ENCODE measurements around the gene MCEE. TPM values are rescaled to one million over a fixed set of nuclear protein-coding genes. Genes with fewer than 3 reads are reported as not detected.
A peak's percentile ranks its signal among the peaks of the same experiment; 100 is the strongest.

The MCEE gene
- total and polyA plus RNA-seq, 2 of the 4 experiments (the other 2 are of a cell fraction) = 11.1 to 15.0 TPM

GRCh38 chr2:71103809-71104208, 26.2 kb downstream of the MCEE start:
- no peak overlapping the region for H3K4ac ChIP-seq (ENCODE audit: low read depth, low read length)
- H4K5ac ChIP-seq (ENCODE audit: low read depth, low read length) = no peak overlapping the region
- POLR2A ChIA-PET (ENCODE audit: unreplicated experiment) = no interaction called here
- no peak overlapping the region for H3K4me3 ChIP-seq (ENCODE audit: insufficient read depth, low read depth, low read length)
- no peak overlapping the region for H3K9ac ChIP-seq (ENCODE audit: low read depth, low read length)
- H3K56ac ChIP-seq (ENCODE audit: extremely low read depth, insufficient read depth, low read length) = no peak overlapping the region
- DNase-seq (no peak), ATAC-seq (ENCODE audit: low read depth) (no peak)
- H2BK120ac ChIP-seq (ENCODE audit: low read depth, low read length) = no peak overlapping the region
- H3K4me2 ChIP-seq (ENCODE audit: low read depth, low read length) = no peak overlapping the region
- no peaks in the 10 kb centered on the region for H4K20me1 ChIP-seq (ENCODE audit: insufficient read depth, low read length)
- H3K27ac ChIP-seq (ENCODE audit: insufficient read depth, low read length) = no peak overlapping the region
- 0 out of 2 replicates have a peak overlapping the region, but pooled peaks have one; percentile 1 for H2AK5ac ChIP-seq (ENCODE audit: low read depth, low read length)
- TF ChIP-seq POLR2A (IDR thresholded peaks at IDR 0.05; ENCODE audit: low read depth, low read length) = no peak
- no peak for TF ChIP-seq SMC3 (IDR thresholded peaks at IDR 0.05; ENCODE audit: low read depth, low read length)
- TF ChIP-seq NFE2L2 (IDR thresholded peaks at IDR 0.05; ENCODE audit: low read depth, low read length) = no peak
- TF ChIP-seq MXI1 (IDR thresholded peaks at IDR 0.05; ENCODE audit: borderline replicate concordance, low read depth, low read length) = no peak
- no peak for TF ChIP-seq RAD21 (IDR thresholded peaks at IDR 0.05; ENCODE audit: low read length)
- TF ChIP-seq CEBPB (IDR thresholded peaks at IDR 0.05; ENCODE audit: low read depth, low read length) = no peak
- TF ChIP-seq MAFK (IDR thresholded peaks at IDR 0.05; ENCODE audit: low read depth, low read length) = no peak
- no peak for TF ChIP-seq FOS (IDR thresholded peaks at IDR 0.05; ENCODE audit: low read depth, low read length)
- TF ChIP-seq ELK1 (IDR thresholded peaks at IDR 0.05; ENCODE audit: borderline replicate concordance, low read depth, low read length) = no peak
- TF ChIP-seq RCOR1 (IDR thresholded peaks at IDR 0.05; ENCODE audit: insufficient replicate concordance, low read length) = no peak
- intact Hi-C loops (cut with micrococcal nuclease) = no loop called here
- BruUV-seq (replicated peaks) = no TSS peak
- no peaks in the 10 kb centered on the region for H3K36me3 ChIP-seq (ENCODE audit: control insufficient read depth, insufficient read depth, low read length)
- H4K91ac ChIP-seq (ENCODE audit: insufficient read depth, low read depth, low read length) = no peak overlapping the region
- no peak overlapping the region for H2AK9ac ChIP-seq (replicated peaks; ENCODE audit: low read depth, low read length, poor library complexity)
- no peak overlapping the region for H2BK15ac ChIP-seq (ENCODE audit: low read depth, low read length)
- H2AFZ ChIP-seq (replicated peaks; ENCODE audit: low read length, poor library complexity) = no peak overlapping the region
- no peak overlapping the region for H2BK5ac ChIP-seq (ENCODE audit: low read depth, low read length, poor library complexity, severe bottlenecking)
- dilution Hi-C loops (cut with HindIII; ENCODE audit: low sequenced_read_pairs, unreplicated experiment) = no loop called here
- peaks cover 3% of the 10 kb centered on the region for H3K9me3 ChIP-seq (ENCODE audit: control insufficient read depth, insufficient read depth, low read length)
- no peaks in the 10 kb centered on the region for H3K79me1 ChIP-seq (ENCODE audit: low read depth in 1 of 2, low read length in 2 of 2)
- in situ Hi-C loops (cut with MboI; ENCODE audit: low sequenced_read_pairs) = no loop called here
- H3K27me3 ChIP-seq (ENCODE audit: control insufficient read depth, insufficient read depth, low read length) = no peaks in the 10 kb centered on the region
- H3K4me1 ChIP-seq (ENCODE audit: control insufficient read depth, insufficient read depth, low read length) = no peaks in the 10 kb centered on the region
- H3K14ac ChIP-seq (replicated peaks; ENCODE audit: low read depth, low read length) = no peak overlapping the region
- CTCF ChIA-PET = no interaction called here
- H4K8ac ChIP-seq (ENCODE audit: low read depth in 2 of 2, low read length in 2 of 2) = no peak overlapping the region
- no peaks in the 10 kb centered on the region for H3K9me1 ChIP-seq (ENCODE audit: insufficient read depth, low read length)
- H2BK20ac ChIP-seq (ENCODE audit: low read depth, low read length) = no peak overlapping the region
- no CpG with 5 or more reads among the region's 5 CpGs for WGBS, 2 experiments (ENCODE audit: extremely low coverage in 2 of 2, insufficient read length in 1 of 2)
- no peak overlapping the region for H3K18ac ChIP-seq (ENCODE audit: low read depth, low read length)
- H3K23ac ChIP-seq (ENCODE audit: low read depth, low read length) = no peak overlapping the region

Data from IMR-90 (cell line).